ENCODE measurements around the gene ARFRP1.

DNA sequence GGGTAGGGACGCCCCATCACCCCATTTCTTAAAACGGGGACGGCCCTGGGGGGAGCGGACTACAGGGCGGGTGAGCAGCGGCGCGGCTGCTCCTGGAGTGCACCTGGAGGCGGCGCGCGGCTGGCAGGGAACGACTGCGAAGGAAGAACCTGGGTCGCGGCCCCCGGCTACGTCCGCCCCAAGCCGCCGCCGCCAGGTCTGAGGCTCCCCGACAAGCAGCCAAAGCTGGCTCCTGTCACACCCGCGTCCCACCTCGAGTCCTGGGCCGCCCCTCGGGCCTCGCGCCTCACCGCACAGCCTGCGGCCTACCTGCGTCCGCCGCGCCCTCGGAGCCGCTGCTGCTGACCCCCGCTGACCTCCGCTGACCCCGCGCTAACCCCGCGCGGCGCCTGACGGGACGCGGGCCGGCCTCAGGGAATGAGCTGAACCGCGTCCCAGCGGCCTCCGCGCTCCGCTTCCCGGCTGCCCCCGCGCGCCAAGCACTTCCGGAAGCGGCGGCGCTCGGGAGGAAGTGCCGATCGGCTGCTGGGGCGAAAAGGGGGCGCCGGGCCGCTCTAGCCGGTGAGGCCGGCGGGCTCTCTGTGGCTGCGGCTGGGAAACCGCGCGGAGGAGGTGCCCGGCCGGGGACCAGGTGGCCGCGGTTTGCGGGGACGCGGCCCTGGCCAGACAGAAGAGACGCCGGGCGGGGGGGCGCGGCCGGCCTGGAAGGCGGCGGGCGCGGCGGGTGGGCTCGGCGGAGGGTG, at the start of gene ARFRP1, which contains the start of gene ZGPAT:
- peak; percentile 69 for TF ChIP-seq POLR2AphosphoS5 (IDR thresholded peaks at IDR 0.05; ENCODE audit: low read depth, low read length)
- TF ChIP-seq, protein P1, sequence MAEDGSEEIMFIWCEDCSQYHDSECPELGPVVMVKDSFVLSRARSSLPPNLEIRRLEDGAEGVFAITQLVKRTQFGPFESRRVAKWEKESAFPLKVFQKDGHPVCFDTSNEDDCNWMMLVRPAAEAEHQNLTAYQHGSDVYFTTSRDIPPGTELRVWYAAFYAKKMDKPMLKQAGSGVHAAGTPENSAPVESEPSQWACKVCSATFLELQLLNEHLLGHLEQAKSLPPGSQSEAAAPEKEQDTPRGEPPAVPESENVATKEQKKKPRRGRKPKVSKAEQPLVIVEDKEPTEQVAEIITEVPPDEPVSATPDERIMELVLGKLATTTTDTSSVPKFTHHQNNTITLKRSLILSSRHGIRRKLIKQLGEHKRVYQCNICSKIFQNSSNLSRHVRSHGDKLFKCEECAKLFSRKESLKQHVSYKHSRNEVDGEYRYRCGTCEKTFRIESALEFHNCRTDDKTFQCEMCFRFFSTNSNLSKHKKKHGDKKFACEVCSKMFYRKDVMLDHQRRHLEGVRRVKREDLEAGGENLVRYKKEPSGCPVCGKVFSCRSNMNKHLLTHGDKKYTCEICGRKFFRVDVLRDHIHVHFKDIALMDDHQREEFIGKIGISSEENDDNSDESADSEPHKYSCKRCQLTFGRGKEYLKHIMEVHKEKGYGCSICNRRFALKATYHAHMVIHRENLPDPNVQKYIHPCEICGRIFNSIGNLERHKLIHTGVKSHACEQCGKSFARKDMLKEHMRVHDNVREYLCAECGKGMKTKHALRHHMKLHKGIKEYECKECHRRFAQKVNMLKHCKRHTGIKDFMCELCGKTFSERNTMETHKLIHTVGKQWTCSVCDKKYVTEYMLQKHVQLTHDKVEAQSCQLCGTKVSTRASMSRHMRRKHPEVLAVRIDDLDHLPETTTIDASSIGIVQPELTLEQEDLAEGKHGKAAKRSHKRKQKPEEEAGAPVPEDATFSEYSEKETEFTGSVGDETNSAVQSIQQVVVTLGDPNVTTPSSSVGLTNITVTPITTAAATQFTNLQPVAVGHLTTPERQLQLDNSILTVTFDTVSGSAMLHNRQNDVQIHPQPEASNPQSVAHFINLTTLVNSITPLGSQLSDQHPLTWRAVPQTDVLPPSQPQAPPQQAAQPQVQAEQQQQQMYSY (CRISPR knock-in tag; IDR thresholded peaks at IDR 0.05), result peak; percentile 66
